GM11168 (cell line): ENCODE measurements around the gene TMBIM6.
"Not testable (repeated sequence)": the region's sequence is repeated elsewhere in the genome, so short reads cannot be mapped to it uniquely, and the experiment has no call there.

ENCODE experiments used
- in situ Hi-C: fragments of 300-500 bp; cut with MboI; formaldehyde crosslinking; loops from one replicate; pipeline ENCODE4 v1.12.0; 2022; ENCODE audit warnings: low sequenced_read_pairs; ENCODE audit not compliant: unreplicated experiment

TMBIM6 gene

GRCh38 chr12:49721355-49721754 lies 20.0 kb upstream of the TMBIM6 start:
- in situ Hi-C loops = not testable (repeated sequence)

- in situ Hi-C loops = no loop called here
Observed at GRCh38 chr12:49728446-49728845, 12.9 kb upstream of the TMBIM6 start.

- in situ Hi-C loops = no loop called here
Observed at GRCh38 chr12:49730050-49730449, 11.3 kb upstream of the TMBIM6 start.

GRCh38 chr12:49730568-49731101 lies 10.7 kb upstream of the TMBIM6 start:
- in situ Hi-C loops = no loop called here

- in situ Hi-C loops = no loop called here
Observed at GRCh38 chr12:49733219-49734017, 7.9 kb upstream of the TMBIM6 start.

- in situ Hi-C loops = not testable (repeated sequence)
Observed at GRCh38 chr12:49734900-49735299, 6.5 kb upstream of the TMBIM6 start.

GRCh38 chr12:49738721-49739120 lies 2.6 kb upstream of the TMBIM6 start:
- in situ Hi-C loops = not testable (repeated sequence)

- in situ Hi-C loops = not testable (repeated sequence)
Observed at GRCh38 chr12:49740277-49740676, 1.1 kb upstream of the TMBIM6 start.

- in situ Hi-C loops = no loop called here
Observed at GRCh38 chr12:49741882-49742620, 694 bp downstream of the TMBIM6 start.

GRCh38 chr12:49744363-49744885 lies 3.1 kb downstream of the TMBIM6 start:
- in situ Hi-C loops = no loop called here

- in situ Hi-C loops = no loop called here
Observed at GRCh38 chr12:49748306-49748705, 6.9 kb downstream of the TMBIM6 start.

GRCh38 chr12:49748800-49749199 lies 7.4 kb downstream of the TMBIM6 start:
- in situ Hi-C loops = no loop called here

- in situ Hi-C loops = no loop called here
Observed at GRCh38 chr12:49750027-49750995, 9.0 kb downstream of the TMBIM6 start.

GRCh38 chr12:49750996-49751393 lies 9.6 kb downstream of the TMBIM6 start:
- in situ Hi-C loops = no loop called here

GRCh38 chr12:49761677-49762467 lies 20.5 kb downstream of the TMBIM6 start:
- in situ Hi-C loops = no loop called here

- in situ Hi-C loops = no loop called here
Observed at GRCh38 chr12:49762468-49762847, 21.1 kb downstream of the TMBIM6 start.

GRCh38 chr12:49763006-49763591 lies 21.7 kb downstream of the TMBIM6 start:
- in situ Hi-C loops = no loop called here

GRCh38 chr12:49764126-49764525 lies 22.8 kb downstream of the TMBIM6 start:
- in situ Hi-C loops = no loop called here

- in situ Hi-C loops = no loop called here
Observed at GRCh38 chr12:49766115-49766455, 24.7 kb downstream of the TMBIM6 start.
